ENCODE results near the gene MOXD1. TPM values are rescaled to one million over a fixed set of nuclear protein-coding genes. Genes with fewer than 3 reads are reported as not detected.
A peak's percentile ranks its signal among the peaks of the same experiment; 100 is the strongest.

Gene MOXD1
- total and polyA plus RNA-seq, 8 donors: 40.3 to 106 (median 57.1) TPM

DNA sequence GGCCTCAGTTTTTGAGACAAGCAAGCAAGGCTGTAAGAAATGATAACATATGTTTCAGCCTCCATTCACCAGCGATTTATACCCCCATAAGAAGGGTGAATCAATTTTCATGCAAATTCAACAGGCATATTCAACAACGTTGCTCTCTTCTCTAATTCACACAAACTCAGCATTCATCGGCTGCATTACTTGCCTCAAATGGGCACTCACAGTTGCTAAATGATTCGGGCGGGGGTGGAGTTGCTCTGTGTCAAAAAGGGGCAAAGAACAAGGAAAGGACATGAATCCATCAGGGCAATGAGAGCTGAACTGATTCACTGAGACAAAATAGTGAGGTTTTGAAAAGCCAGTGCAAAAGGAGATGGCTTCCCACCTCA is 9.0 kb downstream of the MOXD1 start:
- no peak for DNase-seq
- TF ChIP-seq, protein P1, sequence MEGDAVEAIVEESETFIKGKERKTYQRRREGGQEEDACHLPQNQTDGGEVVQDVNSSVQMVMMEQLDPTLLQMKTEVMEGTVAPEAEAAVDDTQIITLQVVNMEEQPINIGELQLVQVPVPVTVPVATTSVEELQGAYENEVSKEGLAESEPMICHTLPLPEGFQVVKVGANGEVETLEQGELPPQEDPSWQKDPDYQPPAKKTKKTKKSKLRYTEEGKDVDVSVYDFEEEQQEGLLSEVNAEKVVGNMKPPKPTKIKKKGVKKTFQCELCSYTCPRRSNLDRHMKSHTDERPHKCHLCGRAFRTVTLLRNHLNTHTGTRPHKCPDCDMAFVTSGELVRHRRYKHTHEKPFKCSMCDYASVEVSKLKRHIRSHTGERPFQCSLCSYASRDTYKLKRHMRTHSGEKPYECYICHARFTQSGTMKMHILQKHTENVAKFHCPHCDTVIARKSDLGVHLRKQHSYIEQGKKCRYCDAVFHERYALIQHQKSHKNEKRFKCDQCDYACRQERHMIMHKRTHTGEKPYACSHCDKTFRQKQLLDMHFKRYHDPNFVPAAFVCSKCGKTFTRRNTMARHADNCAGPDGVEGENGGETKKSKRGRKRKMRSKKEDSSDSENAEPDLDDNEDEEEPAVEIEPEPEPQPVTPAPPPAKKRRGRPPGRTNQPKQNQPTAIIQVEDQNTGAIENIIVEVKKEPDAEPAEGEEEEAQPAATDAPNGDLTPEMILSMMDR (IDR thresholded peaks at IDR 0.05): no peak
- H3K27me3 ChIP-seq: no peaks in the 10 kb centered on the region
- H3K36me3 ChIP-seq: no peaks in the 10 kb centered on the region
- no peak for ATAC-seq
- H3K4me1 ChIP-seq: no peaks in the 10 kb centered on the region
- intact Hi-C loops (cut with DNase I): no loop called here
- H3K9me3 ChIP-seq: peaks cover 0 to 26% of the 10 kb centered on the region in 2 donors
- no peak overlapping the region for H3K4me3 ChIP-seq
- peak overlapping the region in 1 of 2 donors; percentile 50 for H3K27ac ChIP-seq

DNA sequence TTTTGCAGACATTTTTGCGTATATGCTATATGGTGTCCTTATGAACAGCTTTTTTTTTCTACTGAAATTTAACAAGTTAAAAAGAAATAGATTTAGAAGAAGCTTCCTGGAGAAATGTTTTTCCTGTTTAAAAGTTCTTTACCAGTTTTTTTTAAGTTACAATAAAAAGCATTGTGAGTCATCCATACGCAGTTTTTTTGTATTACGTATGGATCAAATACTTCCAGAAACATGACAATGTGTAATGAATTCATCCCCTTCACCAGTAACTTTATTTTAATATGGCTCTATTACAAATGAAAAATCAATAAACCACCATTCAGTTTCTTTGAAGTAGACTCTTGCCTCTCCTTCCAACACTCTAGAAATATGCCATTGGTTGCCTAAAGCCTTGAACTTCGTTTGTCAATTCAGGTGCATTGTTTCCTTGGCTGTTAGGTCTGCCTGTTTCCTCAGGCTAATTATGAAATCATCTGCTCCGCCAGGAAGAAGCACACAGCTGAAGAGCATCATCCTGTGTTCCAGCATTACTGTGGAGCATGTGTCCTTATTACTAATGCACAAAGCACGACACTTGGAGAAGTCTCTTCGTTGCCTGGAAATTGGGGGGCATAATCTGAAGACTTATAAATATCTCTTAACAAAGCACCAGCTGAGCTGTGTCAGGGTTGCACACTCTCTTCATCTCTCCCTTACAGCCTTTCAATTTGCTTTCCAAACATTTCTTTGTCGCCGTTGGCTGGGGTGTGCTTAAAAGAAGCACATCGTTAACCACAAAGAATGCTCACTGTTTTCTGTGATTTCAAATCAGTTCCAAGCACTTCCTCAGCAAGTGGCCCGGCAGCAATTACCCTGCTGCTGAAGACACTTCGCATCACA is 9.6 kb downstream of the MOXD1 start:
- no peaks in the 10 kb centered on the region for H3K4me1 ChIP-seq
- TF ChIP-seq, protein P1 (IDR thresholded peaks at IDR 0.05): no peak
- H3K27me3 ChIP-seq: no peaks in the 10 kb centered on the region
- no peak overlapping the region for H3K4me3 ChIP-seq
- intact Hi-C loops (cut with DNase I): no loop called here
- peaks cover 0 to 26% of the 10 kb centered on the region in 2 donors for H3K9me3 ChIP-seq
- DNase-seq (peak in 3 of 4 donors; percentile 35 to 95 (median 93)), ATAC-seq (peak; percentile 78)
- H3K27ac ChIP-seq: no peak overlapping the region
- H3K36me3 ChIP-seq: no peaks in the 10 kb centered on the region

DNA sequence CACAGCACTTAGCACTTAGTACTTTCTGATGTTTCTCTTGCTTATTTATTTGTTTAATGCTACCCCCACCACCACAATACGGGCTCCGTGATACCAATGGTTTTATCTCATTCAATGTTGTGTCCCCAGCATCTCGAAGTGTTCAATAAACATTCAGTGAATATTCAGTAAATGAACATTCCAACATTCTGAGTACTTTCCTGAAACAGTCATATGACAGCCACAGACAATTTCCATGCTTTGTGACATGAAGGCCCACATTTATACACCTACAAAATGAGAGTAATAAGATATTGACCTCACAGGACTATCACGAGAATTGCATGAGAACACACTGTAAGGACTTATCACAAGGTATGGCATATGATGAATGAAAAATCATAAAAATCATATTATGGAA is 10.8 kb downstream of the MOXD1 start:
- TF ChIP-seq, protein P1 (IDR thresholded peaks at IDR 0.05): no peak
- Histone ChIP-seq H3K4me3 (no peak overlapping the region), H3K27me3 (no peaks in the 10 kb centered on the region), H3K27ac (no peak overlapping the region), H3K9me3 (peaks cover 0 to 21% of the 10 kb centered on the region in 2 donors), H3K4me1 (no peaks in the 10 kb centered on the region), H3K36me3 (no peaks in the 10 kb centered on the region)
- intact Hi-C loops (cut with DNase I): no loop called here
- DNase-seq (no peak), ATAC-seq (no peak)

DNA sequence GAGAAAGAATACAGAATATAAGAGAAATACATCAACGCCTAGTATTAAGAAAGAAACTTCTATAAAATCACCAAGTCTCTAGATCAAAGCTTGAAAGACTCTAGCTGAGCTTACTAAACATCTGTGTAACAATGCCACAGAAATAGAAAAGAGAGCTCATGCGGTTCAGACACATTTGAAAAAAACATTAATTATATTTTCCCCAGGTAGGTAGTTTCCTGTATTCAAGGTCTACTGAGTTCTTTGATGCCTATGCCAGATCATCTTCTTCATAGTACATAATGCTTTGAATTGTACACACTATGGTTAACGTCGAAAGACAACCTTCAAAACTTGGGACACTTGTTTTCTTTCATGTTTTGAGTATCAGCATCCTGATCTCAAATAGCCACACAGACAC is 11.3 kb downstream of the MOXD1 start:
- Histone ChIP-seq H3K9me3 (peaks cover 0 to 17% of the 10 kb centered on the region in 2 donors), H3K27ac (no peak overlapping the region), H3K4me1 (no peaks in the 10 kb centered on the region), H3K27me3 (no peaks in the 10 kb centered on the region), H3K36me3 (no peaks in the 10 kb centered on the region), H3K4me3 (no peak overlapping the region)
- TF ChIP-seq, protein P1 (IDR thresholded peaks at IDR 0.05): no peak
- DNase-seq (no peak), ATAC-seq (no peak)
- intact Hi-C loops (cut with DNase I): no loop called here

DNA sequence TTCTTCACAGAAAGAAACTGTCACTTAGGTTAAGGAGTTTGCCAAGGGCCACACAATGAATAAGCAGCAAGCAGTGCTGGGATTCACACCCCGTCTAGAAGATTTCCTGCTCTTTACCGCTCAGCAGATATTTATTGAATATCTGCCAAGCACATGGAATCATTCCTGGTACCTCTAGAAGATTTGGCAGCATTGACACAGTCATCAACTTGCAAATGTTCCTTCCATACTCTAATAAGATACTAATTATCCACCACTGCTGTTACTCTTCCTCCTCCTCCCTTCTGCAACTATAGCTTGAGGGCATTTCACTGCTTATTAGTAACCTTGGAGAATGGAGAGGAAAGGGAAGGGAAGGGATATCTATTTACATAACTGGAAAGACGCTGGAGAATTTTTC is 13.0 kb downstream of the MOXD1 start:
- DNase-seq (no peak), ATAC-seq (no peak)
- Histone ChIP-seq H3K9me3 (no peaks in the 10 kb centered on the region), H3K27me3 (no peaks in the 10 kb centered on the region), H3K4me3 (no peak overlapping the region), H3K27ac (no peak overlapping the region), H3K36me3 (no peaks in the 10 kb centered on the region), H3K4me1 (no peaks in the 10 kb centered on the region)
- intact Hi-C loops (cut with DNase I): no loop called here
- TF ChIP-seq, protein P1 (IDR thresholded peaks at IDR 0.05): no peak
